HG02678 (cell line): Measurements from ENCODE around the gene NRF1.
"Not testable (repeated sequence)": the region's sequence is repeated elsewhere in the genome, so short reads cannot be mapped to it uniquely, and the experiment has no call there.

Experiments used
- ATAC-seq: cut with Tn5 transposase; IDR thresholded peaks from one replicate; pipeline ENCODE4 v1.9.1; 2021; ENCODE audit warnings: mild to moderate bottlenecking, moderate library complexity; ENCODE audit not compliant: unreplicated experiment

Gene NRF1

GRCh38 chr7:129780974-129781927, 169.7 kb downstream of the NRF1 start:
- no peak for ATAC-seq

GRCh38 chr7:129781928-129782817, 170.7 kb downstream of the NRF1 start:
- no peak for ATAC-seq

GRCh38 chr7:129782818-129783583, 171.5 kb downstream of the NRF1 start:
- no peak for ATAC-seq

GRCh38 chr7:129783584-129783919, 172.0 kb downstream of the NRF1 start:
- ATAC-seq = no peak

- no peak for ATAC-seq
Measured at GRCh38 chr7:129784437-129784782, 172.9 kb downstream of the NRF1 start.

- ATAC-seq = no peak
Measured at GRCh38 chr7:129784783-129785684, 173.5 kb downstream of the NRF1 start.

- no peak for ATAC-seq
Measured at GRCh38 chr7:129785685-129786514, 174.4 kb downstream of the NRF1 start.

GRCh38 chr7:129786825-129787563, 175.5 kb downstream of the NRF1 start:
- ATAC-seq = no peak

- ATAC-seq = no peak
Measured at GRCh38 chr7:129789000-129789399, 177.5 kb downstream of the NRF1 start.

- no peak for ATAC-seq
Measured at GRCh38 chr7:129789652-129790051, 178.1 kb downstream of the NRF1 start.

GRCh38 chr7:129790136-129790535, 178.6 kb downstream of the NRF1 start:
- no peak for ATAC-seq

- ATAC-seq = no peak
Measured at GRCh38 chr7:129792721-129793120, 181.2 kb downstream of the NRF1 start.

- no peak for ATAC-seq
Measured at GRCh38 chr7:129793506-129794310, 182.2 kb downstream of the NRF1 start.

GRCh38 chr7:129794461-129794860, 182.9 kb downstream of the NRF1 start:
- not testable (repeated sequence) for ATAC-seq

GRCh38 chr7:129796186-129796775, 184.8 kb downstream of the NRF1 start:
- no peak for ATAC-seq

- no peak for ATAC-seq
Measured at GRCh38 chr7:129797214-129797789, 185.8 kb downstream of the NRF1 start.
